Measurements from ENCODE around the gene FAM162A.

- TF ChIP-seq POLR2AphosphoS5 (IDR thresholded peaks at IDR 0.05; ENCODE audit: low read depth, low read length) (no peak), TAF1 (IDR thresholded peaks at IDR 0.05; ENCODE audit: borderline replicate concordance, insufficient read depth, low read length) (no peak)
- TF ChIP-seq, protein P1, sequence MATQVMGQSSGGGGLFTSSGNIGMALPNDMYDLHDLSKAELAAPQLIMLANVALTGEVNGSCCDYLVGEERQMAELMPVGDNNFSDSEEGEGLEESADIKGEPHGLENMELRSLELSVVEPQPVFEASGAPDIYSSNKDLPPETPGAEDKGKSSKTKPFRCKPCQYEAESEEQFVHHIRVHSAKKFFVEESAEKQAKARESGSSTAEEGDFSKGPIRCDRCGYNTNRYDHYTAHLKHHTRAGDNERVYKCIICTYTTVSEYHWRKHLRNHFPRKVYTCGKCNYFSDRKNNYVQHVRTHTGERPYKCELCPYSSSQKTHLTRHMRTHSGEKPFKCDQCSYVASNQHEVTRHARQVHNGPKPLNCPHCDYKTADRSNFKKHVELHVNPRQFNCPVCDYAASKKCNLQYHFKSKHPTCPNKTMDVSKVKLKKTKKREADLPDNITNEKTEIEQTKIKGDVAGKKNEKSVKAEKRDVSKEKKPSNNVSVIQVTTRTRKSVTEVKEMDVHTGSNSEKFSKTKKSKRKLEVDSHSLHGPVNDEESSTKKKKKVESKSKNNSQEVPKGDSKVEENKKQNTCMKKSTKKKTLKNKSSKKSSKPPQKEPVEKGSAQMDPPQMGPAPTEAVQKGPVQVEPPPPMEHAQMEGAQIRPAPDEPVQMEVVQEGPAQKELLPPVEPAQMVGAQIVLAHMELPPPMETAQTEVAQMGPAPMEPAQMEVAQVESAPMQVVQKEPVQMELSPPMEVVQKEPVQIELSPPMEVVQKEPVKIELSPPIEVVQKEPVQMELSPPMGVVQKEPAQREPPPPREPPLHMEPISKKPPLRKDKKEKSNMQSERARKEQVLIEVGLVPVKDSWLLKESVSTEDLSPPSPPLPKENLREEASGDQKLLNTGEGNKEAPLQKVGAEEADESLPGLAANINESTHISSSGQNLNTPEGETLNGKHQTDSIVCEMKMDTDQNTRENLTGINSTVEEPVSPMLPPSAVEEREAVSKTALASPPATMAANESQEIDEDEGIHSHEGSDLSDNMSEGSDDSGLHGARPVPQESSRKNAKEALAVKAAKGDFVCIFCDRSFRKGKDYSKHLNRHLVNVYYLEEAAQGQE (IDR thresholded peaks at IDR 0.05; ENCODE audit: insufficient read depth in 1 of 2, low read depth in 2 of 2, low read length in 2 of 2), result no peak
These were observed 21.0 kb downstream of the FAM162A start for GRCh38 chr3:122405015-122405414.
